Activated T-helper 2 cell treated with anti-CD3 and anti-CD28 coated beads, Interferon-gamma antibody, Interleukin-2, Interleukin-4, amounts not matched to agents 10 μg/mL and 5 μg/mL and 100 μg/mL, durations not matched to agents 14 hours and 24 hours and 36 hours (primary cell): ENCODE data around the gene CIRBP. TPM values are rescaled to one million over a fixed set of nuclear protein-coding genes. Genes with fewer than 3 reads are reported as not detected.
"Not testable (repeated sequence)": the region's sequence is repeated elsewhere in the genome, so short reads cannot be mapped to it uniquely, and the experiment has no call there.

Experiments used
- DNase-seq: peaks from one replicate; pipeline ENCODE4 v3.0.0; 2021; ENCODE audit warnings: low spot score
- H3K27ac Mint-ChIP-seq: one replicate; pipeline ENCODE4 v1.8.0; 2021; ENCODE audit warnings: mixed read lengths
- H3K27me3 Mint-ChIP-seq: one replicate; pipeline ENCODE4 v1.8.0; 2021; ENCODE audit warnings: low read depth, mixed read lengths
- H3K36me3 Mint-ChIP-seq: one replicate; pipeline ENCODE4 v1.8.0; 2021; ENCODE audit warnings: low read depth, mixed read lengths
- H3K4me1 Mint-ChIP-seq: one replicate; pipeline ENCODE4 v1.8.0; 2021; ENCODE audit warnings: low read depth, mixed read lengths
- H3K4me3 Mint-ChIP-seq: one replicate; pipeline ENCODE4 v1.8.0; 2021; ENCODE audit warnings: low read depth, mild to moderate bottlenecking, moderate library complexity, mixed read lengths
- H3K9me3 Mint-ChIP-seq: one replicate; pipeline ENCODE4 v1.8.0; 2021; ENCODE audit warnings: mixed read lengths
- intact Hi-C: fragments of 100-400 bp; cut with micrococcal nuclease; formaldehyde crosslinking; loops from one replicate; pipeline ENCODE4 v1.15.1; 2023
- total RNA-seq: library from RNA; stranded (reverse); gene quantifications from 2 replicates; pipeline ENCODE4 v1.2.3, GENCODE V29; 2022

The CIRBP gene
- total RNA-seq, 1 donor from 2014 or later = 226 TPM

DNA sequence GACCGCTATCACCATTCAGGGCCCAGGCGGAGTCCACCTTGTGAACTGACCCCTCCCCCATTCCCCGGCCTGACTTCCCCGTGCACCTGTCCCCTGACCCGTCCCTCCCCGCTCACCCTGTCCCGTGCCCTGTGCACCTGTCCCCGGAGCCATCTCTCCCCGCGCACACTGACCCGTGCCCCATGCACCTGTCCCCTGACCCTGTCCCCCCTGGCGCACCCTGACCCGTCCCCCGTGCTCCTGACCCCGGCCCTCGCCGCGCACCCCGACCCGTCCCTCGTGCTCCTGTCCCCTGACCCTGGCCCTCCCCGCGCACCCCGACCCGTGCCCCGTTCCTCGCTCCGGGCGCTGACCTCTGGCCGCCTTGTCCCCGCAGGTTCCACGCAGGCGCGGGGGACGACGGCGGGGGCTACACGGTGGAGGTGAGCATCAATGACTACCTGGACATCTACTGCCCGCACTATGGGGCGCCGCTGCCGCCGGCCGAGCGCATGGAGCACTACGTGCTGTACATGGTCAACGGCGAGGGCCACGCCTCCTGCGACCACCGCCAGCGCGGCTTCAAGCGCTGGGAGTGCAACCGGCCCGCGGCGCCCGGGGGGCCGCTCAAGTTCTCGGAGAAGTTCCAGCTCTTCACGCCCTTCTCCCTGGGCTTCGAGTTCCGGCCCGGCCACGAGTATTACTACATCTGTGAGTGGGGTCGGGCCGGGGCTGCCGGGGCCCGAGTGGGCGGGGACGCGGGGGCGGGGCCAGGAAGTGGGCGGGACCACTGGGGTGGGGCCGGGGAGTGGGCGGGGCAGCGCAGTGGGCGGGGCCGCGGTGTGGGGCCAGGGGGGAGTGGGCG, 26.3 kb downstream of the CIRBP start:
- no peak overlapping the region for H3K27ac Mint-ChIP-seq
- H3K36me3 Mint-ChIP-seq = no peaks in the 10 kb centered on the region
- H3K4me1 Mint-ChIP-seq = no peaks in the 10 kb centered on the region
- intact Hi-C loops = no loop called here
- H3K27me3 Mint-ChIP-seq = peaks cover 2% of the 10 kb centered on the region
- no peak for DNase-seq
- no peaks in the 10 kb centered on the region for H3K9me3 Mint-ChIP-seq
- H3K4me3 Mint-ChIP-seq = no peak overlapping the region

DNA sequence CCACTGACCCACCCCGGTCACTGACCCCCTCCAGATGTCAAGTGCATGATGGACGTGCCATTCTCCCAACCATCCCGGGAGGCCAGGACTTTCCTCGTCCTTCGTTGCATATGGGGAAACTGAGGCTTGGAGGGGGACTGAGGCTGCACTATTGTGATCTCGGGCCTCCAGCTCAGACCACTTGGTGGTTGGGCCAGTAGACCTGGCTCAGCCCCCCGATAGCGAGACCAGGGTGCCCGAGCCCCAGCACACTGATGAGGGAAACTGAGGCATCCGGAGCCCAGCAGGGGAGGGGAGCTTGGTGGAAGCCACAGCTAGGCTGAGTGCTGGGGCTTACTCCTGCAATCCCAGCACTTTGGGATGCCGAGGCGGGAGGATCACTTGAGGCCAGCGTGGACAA, 26.9 kb downstream of the CIRBP start:
- H3K27me3 Mint-ChIP-seq = peaks cover 2% of the 10 kb centered on the region
- no peaks in the 10 kb centered on the region for H3K36me3 Mint-ChIP-seq
- no peaks in the 10 kb centered on the region for H3K9me3 Mint-ChIP-seq
- no peak overlapping the region for H3K4me3 Mint-ChIP-seq
- no peak for DNase-seq
- H3K4me1 Mint-ChIP-seq = no peaks in the 10 kb centered on the region
- H3K27ac Mint-ChIP-seq = no peak overlapping the region
- intact Hi-C loops = no loop called here

DNA sequence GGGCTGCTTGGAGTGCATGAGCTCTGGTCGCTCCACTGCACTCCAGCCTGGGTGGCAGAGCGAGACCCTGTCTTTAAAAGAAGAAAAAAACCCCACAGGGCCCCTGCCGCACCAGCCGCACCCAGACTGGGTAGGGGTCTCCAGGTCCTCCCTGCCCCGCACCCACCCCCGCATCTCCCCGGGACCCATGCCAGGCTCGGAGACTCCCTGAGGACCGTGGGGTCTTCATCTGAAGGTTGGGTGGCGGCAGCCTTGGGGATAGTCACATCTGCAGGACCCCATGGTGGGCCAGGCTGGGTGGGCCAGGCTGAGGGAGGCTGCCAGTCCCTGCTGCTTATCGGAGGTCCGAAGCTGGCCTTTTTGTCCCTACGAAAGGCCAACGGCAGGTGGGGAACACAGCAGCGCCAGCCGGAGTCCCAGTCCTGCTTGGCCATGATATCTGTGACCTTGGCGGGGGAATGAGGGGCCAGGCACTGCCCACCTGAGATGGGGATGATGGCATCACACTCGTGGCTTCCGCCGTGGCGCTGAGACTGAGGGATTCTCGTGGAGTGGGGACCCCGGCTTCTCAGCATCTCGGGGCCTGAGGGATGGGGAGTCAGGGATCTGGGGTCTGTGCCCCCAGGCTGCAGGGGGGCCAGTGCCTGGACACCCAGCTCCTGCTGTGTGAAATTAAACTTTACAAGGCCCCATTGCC, 27.6 kb downstream of the CIRBP start:
- peaks cover 2% of the 10 kb centered on the region for H3K27me3 Mint-ChIP-seq
- no peaks in the 10 kb centered on the region for H3K9me3 Mint-ChIP-seq
- H3K27ac Mint-ChIP-seq = no peak overlapping the region
- no peak for DNase-seq
- no peaks in the 10 kb centered on the region for H3K36me3 Mint-ChIP-seq
- intact Hi-C loops = no loop called here
- no peak overlapping the region for H3K4me3 Mint-ChIP-seq
- no peaks in the 10 kb centered on the region for H3K4me1 Mint-ChIP-seq

DNA sequence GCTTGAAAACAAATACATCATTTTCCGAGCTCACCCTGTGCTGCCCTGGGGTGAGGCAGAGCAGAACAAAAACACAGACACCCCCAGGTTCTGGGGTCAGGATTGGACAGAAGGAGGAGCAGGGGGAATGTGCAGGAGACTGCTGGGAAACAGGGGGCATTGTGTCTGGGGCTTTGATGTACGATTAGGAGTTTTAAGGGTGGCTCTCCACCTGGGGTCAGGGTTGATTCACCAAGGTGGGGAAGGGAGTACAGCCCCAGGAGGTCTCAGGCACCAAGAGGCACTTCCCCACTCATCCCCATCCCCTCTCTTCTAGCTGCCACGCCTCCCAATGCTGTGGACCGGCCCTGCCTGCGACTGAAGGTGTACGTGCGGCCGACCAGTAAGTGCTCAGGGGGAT, 29.1 kb downstream of the CIRBP start:
- Mint-ChIP-seq H3K36me3 (no peaks in the 10 kb centered on the region), H3K9me3 (no peaks in the 10 kb centered on the region), H3K4me3 (no peak overlapping the region), H3K27me3 (peaks cover 2% of the 10 kb centered on the region), H3K27ac (no peak overlapping the region), H3K4me1 (no peaks in the 10 kb centered on the region)
- no peak for DNase-seq
- intact Hi-C loops = no loop called here

DNA sequence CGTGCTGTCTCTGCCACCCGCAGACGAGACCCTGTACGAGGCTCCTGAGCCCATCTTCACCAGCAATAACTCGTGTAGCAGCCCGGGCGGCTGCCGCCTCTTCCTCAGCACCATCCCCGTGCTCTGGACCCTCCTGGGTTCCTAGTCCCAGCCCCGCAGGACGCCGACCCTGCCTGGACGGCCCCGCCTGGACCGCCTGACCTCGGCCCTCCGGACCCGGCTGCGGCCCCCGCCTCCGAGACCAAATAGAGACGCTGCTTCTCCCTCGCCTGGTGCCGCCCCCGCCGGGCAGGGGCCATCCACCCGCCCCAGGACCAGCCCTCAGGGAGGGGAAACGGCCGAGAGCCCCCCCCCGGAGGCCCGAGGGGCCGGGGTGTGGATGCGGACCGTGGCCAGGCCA, 30.7 kb downstream of the CIRBP start:
- Mint-ChIP-seq H3K27me3 (no peaks in the 10 kb centered on the region), H3K4me3 (no peak overlapping the region), H3K36me3 (no peaks in the 10 kb centered on the region), H3K9me3 (no peaks in the 10 kb centered on the region), H3K4me1 (no peaks in the 10 kb centered on the region), H3K27ac (no peak overlapping the region)
- intact Hi-C loops = no loop called here
- no peak for DNase-seq

DNA sequence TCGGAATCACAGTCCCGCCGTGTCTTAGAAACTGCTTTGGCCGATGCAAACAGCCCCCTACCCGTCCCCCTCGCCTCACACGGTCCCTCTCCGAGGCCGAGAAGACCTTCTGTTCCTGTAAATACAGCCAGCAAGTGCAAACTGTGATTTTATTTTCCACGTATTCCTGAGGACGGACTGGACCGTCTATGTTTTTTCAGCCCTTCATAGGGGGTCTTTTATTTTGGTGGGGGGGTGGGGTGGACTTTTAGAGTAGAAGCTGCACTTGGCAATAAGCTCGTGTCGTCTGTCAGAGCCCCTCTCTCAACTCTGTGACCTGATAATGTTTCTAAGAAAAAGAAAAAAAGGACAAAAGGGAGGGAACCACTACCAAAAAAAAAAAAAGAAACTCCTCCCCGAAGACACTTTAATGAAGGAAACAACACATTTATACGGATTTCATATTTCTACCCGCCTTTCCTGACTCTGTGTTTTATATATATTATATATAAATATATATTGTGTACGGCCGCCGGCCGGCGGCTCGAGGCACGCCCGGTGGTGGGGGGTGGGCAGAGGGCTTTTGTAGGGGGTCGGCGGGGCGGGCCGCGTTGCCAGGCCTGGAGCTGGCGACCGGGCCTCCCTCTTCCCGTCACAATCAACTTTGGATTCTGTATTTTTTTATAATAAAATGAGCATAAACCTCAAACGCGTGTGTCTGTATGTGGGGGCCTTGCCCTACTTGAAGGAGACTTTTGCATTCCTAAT, 31.8 kb downstream of the CIRBP start:
- Mint-ChIP-seq H3K27ac (no peak overlapping the region), H3K9me3 (no peaks in the 10 kb centered on the region)
- no peak for DNase-seq

DNA sequence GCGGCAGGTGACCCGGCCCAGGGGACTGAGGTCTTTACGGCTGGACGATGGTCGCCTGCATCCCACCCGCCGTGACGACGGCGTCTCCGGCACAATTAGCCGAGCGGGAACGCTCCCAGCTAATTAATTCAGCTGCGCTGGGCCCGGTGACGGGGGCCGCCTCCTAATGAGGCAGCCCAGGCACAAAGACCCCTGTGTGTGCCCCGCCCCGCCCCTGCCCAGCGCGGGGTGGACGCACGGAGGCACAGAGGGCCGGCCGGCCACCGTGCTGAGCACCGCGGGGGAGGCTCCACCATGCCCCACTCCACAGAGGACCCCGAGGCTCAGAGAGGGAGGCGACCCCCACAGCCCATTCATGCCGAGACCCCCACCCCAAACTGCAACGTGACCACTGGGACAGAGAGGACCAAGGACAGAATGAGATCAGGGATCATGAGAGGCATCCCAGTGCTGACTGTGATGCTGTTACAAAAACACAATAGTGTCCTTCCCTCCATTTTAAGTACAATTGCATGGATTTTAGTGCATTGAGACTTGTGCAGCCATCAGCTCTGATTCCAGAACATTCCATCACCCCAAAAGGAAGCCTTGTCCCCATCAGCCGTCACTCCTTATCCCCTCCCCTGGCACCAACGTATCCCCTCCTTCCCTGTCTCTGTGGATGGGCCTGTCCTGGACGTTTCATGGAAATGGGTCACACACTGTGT, 33.6 kb downstream of the CIRBP start:
- DNase-seq = no peak
- no peak overlapping the region for H3K4me3 Mint-ChIP-seq
- H3K27ac Mint-ChIP-seq = no peak overlapping the region
- H3K27me3 Mint-ChIP-seq = no peaks in the 10 kb centered on the region
- H3K9me3 Mint-ChIP-seq = no peaks in the 10 kb centered on the region
- no peaks in the 10 kb centered on the region for H3K36me3 Mint-ChIP-seq
- intact Hi-C loops = no loop called here
- H3K4me1 Mint-ChIP-seq = no peaks in the 10 kb centered on the region

More for the DNA sequence above, 31.8 kb downstream of the CIRBP start:
- intact Hi-C loops = no loop called here
- Mint-ChIP-seq H3K27me3 (no peaks in the 10 kb centered on the region), H3K36me3 (no peaks in the 10 kb centered on the region), H3K4me3 (no peak overlapping the region), H3K4me1 (no peaks in the 10 kb centered on the region)

DNA sequence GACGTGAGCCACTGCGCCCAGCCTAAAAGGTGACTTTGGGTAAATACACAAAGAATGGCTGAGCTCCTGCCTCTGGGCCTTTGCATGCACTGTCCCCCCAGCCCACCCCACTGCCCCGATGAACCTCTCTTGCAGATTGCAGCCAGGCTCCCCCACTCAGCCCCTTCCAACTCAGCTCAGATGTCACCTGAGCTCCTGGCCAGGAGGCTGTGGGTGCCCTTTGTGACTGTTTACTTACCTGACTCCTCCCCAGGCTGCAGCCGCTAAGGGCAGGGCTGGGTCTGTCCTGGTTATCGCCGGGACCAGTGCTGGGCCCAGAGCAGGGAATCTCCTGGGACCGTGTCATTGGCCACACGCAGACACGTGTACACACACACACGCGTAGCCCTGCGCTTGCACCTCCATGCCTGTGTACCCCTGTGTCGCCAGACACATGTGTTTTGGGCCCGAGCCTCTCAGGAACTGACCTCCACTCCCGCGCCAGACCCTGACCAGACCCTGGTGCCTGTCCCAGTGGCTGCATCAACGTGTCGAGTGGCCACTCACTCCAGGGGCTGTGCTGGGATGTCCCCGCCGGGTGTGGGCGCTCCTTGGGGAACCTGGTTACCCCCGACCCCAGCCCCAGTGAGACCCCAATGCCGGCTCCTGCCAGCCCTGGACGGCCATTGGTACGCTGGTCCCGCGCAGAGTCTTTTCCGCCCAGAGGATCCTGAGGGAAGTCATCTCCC, 35.2 kb downstream of the CIRBP start:
- H3K4me1 Mint-ChIP-seq = no peaks in the 10 kb centered on the region
- no peaks in the 10 kb centered on the region for H3K9me3 Mint-ChIP-seq
- no peaks in the 10 kb centered on the region for H3K36me3 Mint-ChIP-seq
- DNase-seq = no peak
- H3K4me3 Mint-ChIP-seq = no peak overlapping the region
- H3K27ac Mint-ChIP-seq = no peak overlapping the region
- intact Hi-C loops = no loop called here
- no peaks in the 10 kb centered on the region for H3K27me3 Mint-ChIP-seq

DNA sequence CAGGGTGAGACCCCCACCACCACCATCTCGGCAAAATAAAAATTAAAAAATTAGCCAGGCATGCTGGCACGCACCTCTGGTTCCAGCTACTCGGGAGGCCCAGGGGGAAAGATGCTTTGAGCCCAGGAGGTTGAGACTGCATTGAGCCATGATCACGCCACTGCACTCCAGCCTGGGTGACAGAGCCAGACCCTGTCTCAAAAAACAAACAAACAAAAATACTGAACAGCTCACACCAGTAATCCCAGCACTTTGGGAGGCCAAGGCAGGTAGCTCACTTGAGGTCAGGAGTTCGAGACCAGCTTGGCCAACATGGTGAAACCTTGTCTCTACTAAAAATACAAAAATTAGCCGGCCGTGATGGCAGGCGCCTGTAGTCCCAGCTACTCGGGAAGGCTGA, 36.2 kb downstream of the CIRBP start:
- H3K4me1 Mint-ChIP-seq, H3K27me3 Mint-ChIP-seq, DNase-seq, H3K4me3 Mint-ChIP-seq, H3K9me3 Mint-ChIP-seq, H3K27ac Mint-ChIP-seq, H3K36me3 Mint-ChIP-seq, intact Hi-C loops: not testable (repeated sequence)

DNA sequence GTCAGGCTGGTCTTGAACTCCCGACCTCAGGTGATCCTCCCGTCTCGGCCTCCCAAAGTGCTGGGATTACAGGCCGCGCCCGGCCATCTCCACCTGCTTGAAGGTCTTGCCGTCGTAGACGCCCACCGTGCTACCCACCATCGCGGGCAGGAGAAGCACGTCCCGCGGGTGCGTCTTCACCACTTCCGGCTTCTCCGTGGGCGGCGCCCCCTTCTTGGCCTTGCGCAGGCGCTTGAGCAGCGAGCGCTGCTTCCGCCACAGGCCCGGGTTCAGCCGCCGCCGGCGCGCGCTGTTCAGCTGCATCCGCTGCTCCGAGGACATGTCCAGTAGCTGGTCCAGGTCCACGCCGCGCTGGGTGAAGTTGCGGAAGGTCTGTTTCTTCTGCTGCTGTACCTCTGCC, 38.2 kb downstream of the CIRBP start:
- H3K9me3 Mint-ChIP-seq = no peaks in the 10 kb centered on the region
- DNase-seq = no peak
- intact Hi-C loops = no loop called here
- H3K4me3 Mint-ChIP-seq = no peak overlapping the region
- no peaks in the 10 kb centered on the region for H3K36me3 Mint-ChIP-seq
- H3K27ac Mint-ChIP-seq = no peak overlapping the region
- H3K27me3 Mint-ChIP-seq = no peaks in the 10 kb centered on the region
- H3K4me1 Mint-ChIP-seq = no peaks in the 10 kb centered on the region

DNA sequence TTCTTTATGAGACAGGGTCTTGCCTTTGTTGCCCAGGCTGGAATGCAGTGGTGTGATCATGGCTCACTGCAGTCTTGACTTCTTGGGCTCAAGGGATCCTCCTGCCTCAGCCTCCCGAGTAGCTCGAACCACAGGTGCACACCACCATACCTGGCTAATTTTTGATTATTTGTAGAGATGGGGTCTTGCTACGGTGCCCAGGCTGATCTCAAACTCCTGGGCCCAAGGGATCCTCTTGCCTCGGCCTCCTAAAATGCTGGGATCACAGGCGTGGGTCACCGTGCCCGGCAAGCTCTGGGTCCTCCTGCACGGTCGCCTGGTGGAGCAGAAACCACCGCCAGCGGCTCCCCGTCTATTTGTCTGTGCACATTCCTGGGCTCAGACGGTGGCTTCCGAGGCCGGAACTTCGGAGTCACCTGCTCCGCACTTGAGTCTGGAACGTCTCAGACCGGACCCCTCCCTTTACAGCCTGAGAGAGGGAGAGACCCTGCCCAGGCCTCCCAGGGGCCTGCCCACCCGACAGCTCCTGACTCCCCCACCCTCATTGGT, 38.7 kb downstream of the CIRBP start:
- Mint-ChIP-seq H3K27ac (no peak overlapping the region), H3K4me1 (no peaks in the 10 kb centered on the region), H3K36me3 (no peaks in the 10 kb centered on the region), H3K9me3 (no peaks in the 10 kb centered on the region), H3K4me3 (peak overlapping the region; percentile 33), H3K27me3 (no peaks in the 10 kb centered on the region)
- DNase-seq = no peak
- intact Hi-C loops = no loop called here

DNA sequence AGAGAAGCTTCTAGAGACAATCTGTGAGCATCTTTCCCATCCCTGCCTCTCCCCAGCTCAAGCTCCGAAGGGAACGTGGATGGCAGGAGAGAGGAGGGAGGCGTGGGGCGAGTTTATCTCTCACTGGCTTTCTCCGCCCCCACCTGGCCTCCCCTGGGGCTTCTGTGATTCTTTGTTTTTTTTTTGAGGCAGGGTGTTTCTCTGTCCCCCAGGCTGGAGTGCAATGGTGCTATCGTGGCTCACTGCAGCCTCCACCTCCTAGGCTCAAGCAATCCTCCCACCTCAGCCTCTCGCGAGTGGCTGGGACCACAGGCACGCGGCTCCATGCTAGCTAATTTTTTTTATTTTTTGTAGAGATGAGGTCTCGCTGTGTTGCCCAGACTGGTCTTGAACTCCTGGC, 39.6 kb downstream of the CIRBP start:
- Mint-ChIP-seq H3K27ac (no peak overlapping the region), H3K4me1 (no peaks in the 10 kb centered on the region), H3K4me3 (no peak overlapping the region)

More for the DNA sequence above, 39.6 kb downstream of the CIRBP start:
- intact Hi-C loops = no loop called here
- no peak for DNase-seq
- H3K27me3 Mint-ChIP-seq = no peaks in the 10 kb centered on the region
- no peaks in the 10 kb centered on the region for H3K36me3 Mint-ChIP-seq
- H3K9me3 Mint-ChIP-seq = no peaks in the 10 kb centered on the region
